WTC11 (cell line): ENCODE data around the gene SLC22A12. TPM values are rescaled to one million over a fixed set of nuclear protein-coding genes. Genes with fewer than 3 reads are reported as not detected.

Experiments
- ATAC-seq: fragments of 200-7000 bp; cut with Tn5 transposase; 2 replicates; pipeline ENCODE4 v1.10.0; 2021; ENCODE audit warnings: mild to moderate bottlenecking, moderate library complexity
- CTCF ChIA-PET: fragments of 300-600 bp; sonication (Branson Sonifier 250); formaldehyde crosslinking; loops from one replicate; lab custom pipeline; 2021; ENCODE audit warnings: antibody characterized with exemption; lab: Charles Lee
- POLR2A ChIA-PET: fragments of 350-600 bp; sonication (Branson Sonifier 250); formaldehyde crosslinking; loops from one replicate; lab custom pipeline; 2021; ENCODE audit warnings: antibody characterized with exemption; lab: Charles Lee
- DNase-seq: peaks from one replicate; pipeline ENCODE4 v3.0.0; 2021; ENCODE audit warnings: low spot score
- H3K27ac Mint-ChIP-seq: 2 replicates; pipeline ENCODE4 v1.8.0; 2021; ENCODE audit warnings: mixed read lengths
- H3K27me3 Mint-ChIP-seq: 2 replicates; pipeline ENCODE4 v1.8.0; 2021; ENCODE audit warnings: low read depth, mild to moderate bottlenecking, moderate library complexity, mixed read lengths
- H3K36me3 Mint-ChIP-seq: 2 replicates; pipeline ENCODE4 v1.8.0; 2021; ENCODE audit warnings: mixed read lengths
- H3K4me1 Mint-ChIP-seq: 2 replicates; pipeline ENCODE4 v1.8.0; 2022; ENCODE audit warnings: mixed read lengths
- H3K4me3 Mint-ChIP-seq: 2 replicates; pipeline ENCODE4 v1.8.0; 2021; ENCODE audit warnings: mild to moderate bottlenecking, moderate library complexity, mixed read lengths
- H3K9me3 Mint-ChIP-seq: 2 replicates; pipeline ENCODE4 v1.8.0; 2021; ENCODE audit warnings: mixed read lengths
- E2F5 ChIP-seq: sonication (generic); formaldehyde crosslinking; IDR thresholded peaks from 2 replicates; pipeline ENCODE4 v1.8.1; 2022; ENCODE audit warnings: mild to moderate bottlenecking, moderate library complexity, missing genetic modification reagents
- ELF4 ChIP-seq: sonication (generic); formaldehyde crosslinking; IDR thresholded peaks from 2 replicates; pipeline ENCODE4 v1.8.1; 2022; ENCODE audit warnings: low read depth, mild to moderate bottlenecking, moderate library complexity, missing genetic modification reagents
- ETV6 ChIP-seq: sonication (generic); formaldehyde crosslinking; IDR thresholded peaks from 2 replicates; pipeline ENCODE4 v1.8.1; 2022; ENCODE audit warnings: mild to moderate bottlenecking, missing genetic modification reagents
- GABPB1 ChIP-seq: sonication (generic); formaldehyde crosslinking; IDR thresholded peaks from 2 replicates; pipeline ENCODE4 v1.8.1; 2023; ENCODE audit warnings: mild to moderate bottlenecking, missing genetic modification reagents
- MAX ChIP-seq: sonication (generic); formaldehyde crosslinking; IDR thresholded peaks from 2 replicates; pipeline ENCODE4 v1.8.0; 2022; ENCODE audit warnings: mild to moderate bottlenecking, missing genetic modification reagents
- MYBL2 ChIP-seq: sonication (generic); formaldehyde crosslinking; IDR thresholded peaks from 2 replicates; pipeline ENCODE4 v1.8.1; 2023; ENCODE audit warnings: mild to moderate bottlenecking, moderate library complexity, missing genetic modification reagents
- SMAD3 ChIP-seq: sonication (generic); formaldehyde crosslinking; IDR thresholded peaks from 2 replicates; pipeline ENCODE4 v1.8.0; 2022; ENCODE audit warnings: missing genetic modification reagents, mild to moderate bottlenecking, borderline replicate concordance
- SOX15 ChIP-seq: fragments of 250-450 bp; sonication (Bioruptor Pico); IDR thresholded peaks from 2 replicates; pipeline ENCODE4 v1.9.0; 2021; ENCODE audit warnings: mild to moderate bottlenecking
- TCF7 ChIP-seq: sonication (generic); formaldehyde crosslinking; IDR thresholded peaks from 2 replicates; pipeline ENCODE4 v1.8.0; 2022; ENCODE audit warnings: mild to moderate bottlenecking, low read depth, missing genetic modification reagents, moderate library complexity
- ZNF425 ChIP-seq: fragments of 250-450 bp; sonication (Bioruptor Pico); conservative IDR thresholded peaks from 2 replicates; pipeline ENCODE4 v1.9.0; 2021; ENCODE audit warnings: mild to moderate bottlenecking
- ZNF532 ChIP-seq: fragments of 250-450 bp; sonication (Bioruptor Pico); IDR thresholded peaks from 2 replicates; pipeline ENCODE4 v1.9.0; 2021; ENCODE audit warnings: mild to moderate bottlenecking, borderline replicate concordance
- total RNA-seq: library from RNA; stranded (reverse); gene quantifications from 3 replicates; pipeline ENCODE4 v1.2.3, GENCODE V29; 2021
- TF ChIP-seq, protein P1 (sequence below): sonication (generic); formaldehyde crosslinking; IDR thresholded peaks from 2 replicates; pipeline ENCODE4 v1.8.1; 2023; ENCODE audit warnings: mild to moderate bottlenecking, missing genetic modification reagents
- TF ChIP-seq, protein P2 (sequence below): sonication (generic); formaldehyde crosslinking; IDR thresholded peaks from 2 replicates; pipeline ENCODE4 v1.8.0; 2023; ENCODE audit warnings: missing genetic modification reagents

Gene SLC22A12
- total RNA-seq, 1 experiment from 2014 or later = not detected

- TF ChIP-seq ZNF532 (CRISPR knock-in tag) = no peak
- TF ChIP-seq, protein P1, sequence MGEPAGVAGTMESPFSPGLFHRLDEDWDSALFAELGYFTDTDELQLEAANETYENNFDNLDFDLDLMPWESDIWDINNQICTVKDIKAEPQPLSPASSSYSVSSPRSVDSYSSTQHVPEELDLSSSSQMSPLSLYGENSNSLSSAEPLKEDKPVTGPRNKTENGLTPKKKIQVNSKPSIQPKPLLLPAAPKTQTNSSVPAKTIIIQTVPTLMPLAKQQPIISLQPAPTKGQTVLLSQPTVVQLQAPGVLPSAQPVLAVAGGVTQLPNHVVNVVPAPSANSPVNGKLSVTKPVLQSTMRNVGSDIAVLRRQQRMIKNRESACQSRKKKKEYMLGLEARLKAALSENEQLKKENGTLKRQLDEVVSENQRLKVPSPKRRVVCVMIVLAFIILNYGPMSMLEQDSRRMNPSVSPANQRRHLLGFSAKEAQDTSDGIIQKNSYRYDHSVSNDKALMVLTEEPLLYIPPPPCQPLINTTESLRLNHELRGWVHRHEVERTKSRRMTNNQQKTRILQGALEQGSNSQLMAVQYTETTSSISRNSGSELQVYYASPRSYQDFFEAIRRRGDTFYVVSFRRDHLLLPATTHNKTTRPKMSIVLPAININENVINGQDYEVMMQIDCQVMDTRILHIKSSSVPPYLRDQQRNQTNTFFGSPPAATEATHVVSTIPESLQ (CRISPR knock-in tag) = no peak
- TF ChIP-seq ZNF425 (CRISPR knock-in tag) = no peak
These were observed 15.9 kb downstream of the SLC22A12 start (continued) for GRCh38 chr11:64606796-64607380.

- Mint-ChIP-seq H3K36me3 (no peaks in the 10 kb centered on the region), H3K27me3 (no peaks in the 10 kb centered on the region; the same call in 1 of the 2 replicates), H3K27ac (no peak overlapping the region), H3K4me3 (no peak overlapping the region), H3K4me1 (peaks cover 7% of the 10 kb centered on the region; the same call in 1 of the 2 replicates), H3K9me3 (no peaks in the 10 kb centered on the region)
- no peak for TF ChIP-seq ETV6 (CRISPR knock-in tag)
- no peak for TF ChIP-seq MAX (CRISPR knock-in tag)
- TF ChIP-seq SMAD3 (CRISPR knock-in tag) = no peak
- TF ChIP-seq TCF7 (CRISPR knock-in tag) = no peak
- TF ChIP-seq SOX15 = no peak
- TF ChIP-seq, protein P2, sequence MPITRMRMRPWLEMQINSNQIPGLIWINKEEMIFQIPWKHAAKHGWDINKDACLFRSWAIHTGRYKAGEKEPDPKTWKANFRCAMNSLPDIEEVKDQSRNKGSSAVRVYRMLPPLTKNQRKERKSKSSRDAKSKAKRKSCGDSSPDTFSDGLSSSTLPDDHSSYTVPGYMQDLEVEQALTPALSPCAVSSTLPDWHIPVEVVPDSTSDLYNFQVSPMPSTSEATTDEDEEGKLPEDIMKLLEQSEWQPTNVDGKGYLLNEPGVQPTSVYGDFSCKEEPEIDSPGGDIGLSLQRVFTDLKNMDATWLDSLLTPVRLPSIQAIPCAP (CRISPR knock-in tag) = no peak
- TF ChIP-seq GABPB1 = no peak
- TF ChIP-seq ELF4 = no peak
- no peak for TF ChIP-seq E2F5
- TF ChIP-seq MYBL2 (CRISPR knock-in tag) = no peak
- ATAC-seq (no peak), DNase-seq (no peak)
- ChIA-PET POLR2A (no interaction called here), CTCF (no interaction called here)
These were observed 16.5 kb downstream of the SLC22A12 start for GRCh38 chr11:64607381-64607985.
